GM12873 (cell line): ENCODE measurements around the gene EML1.

Experiments
- CTCF ChIP-seq: IDR thresholded peaks from 2 replicates; pipeline ENCODE4 v1.5.1; 2012; ENCODE audit warnings: low read depth, mild to moderate bottlenecking, moderate library complexity, low read length, control low read depth; ENCODE audit not compliant: insufficient read depth; ENCODE audit errors: missing control alignments

EML1 gene

DNA sequence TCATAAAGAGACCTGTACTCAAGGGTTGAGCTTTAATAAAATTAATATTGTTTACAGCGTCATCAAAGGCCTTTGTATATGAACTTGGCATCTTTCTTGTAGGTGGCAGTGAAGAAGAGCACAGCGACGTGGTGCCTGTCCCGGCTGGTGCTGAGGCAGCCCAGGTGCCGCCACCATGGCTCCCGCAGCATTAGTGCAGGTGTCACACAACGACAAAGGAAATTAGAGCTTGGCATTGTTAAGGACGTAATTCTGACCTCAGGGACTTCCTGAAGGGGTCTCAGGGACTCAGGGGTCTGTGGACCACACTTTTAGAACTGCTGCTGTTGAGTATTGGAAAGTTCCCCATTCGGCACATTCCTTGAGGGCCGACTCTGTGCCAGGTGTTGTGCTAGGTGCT lies 24.1 kb downstream of the EML1 start:
- TF ChIP-seq CTCF: no peak

DNA sequence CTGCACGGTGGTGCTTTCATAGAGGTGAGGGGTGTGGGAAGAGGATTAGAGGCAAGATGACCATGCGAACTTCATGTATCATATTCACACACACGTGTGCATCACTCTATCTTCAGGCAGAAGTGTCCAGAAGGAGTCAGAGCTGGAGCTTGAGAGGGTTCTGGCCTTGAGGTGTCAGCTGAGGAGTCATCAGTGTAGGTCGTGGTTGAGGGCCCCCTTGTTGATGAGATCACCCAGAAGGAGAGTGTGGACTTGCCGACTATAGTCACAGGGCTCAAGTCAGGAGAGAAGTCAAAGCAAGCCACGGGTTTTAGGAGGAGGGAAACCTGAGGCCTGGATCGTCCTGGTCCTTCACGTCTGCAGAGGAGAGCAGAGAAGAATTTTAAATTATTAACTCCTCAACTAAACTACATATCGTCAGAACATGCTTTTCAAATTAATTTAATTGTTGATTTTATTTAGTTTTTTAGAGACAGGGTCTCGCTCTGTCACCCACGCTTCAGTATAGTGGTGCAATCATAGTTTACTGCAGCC lies 25.4 kb downstream of the EML1 start:
- no peak for TF ChIP-seq CTCF

DNA sequence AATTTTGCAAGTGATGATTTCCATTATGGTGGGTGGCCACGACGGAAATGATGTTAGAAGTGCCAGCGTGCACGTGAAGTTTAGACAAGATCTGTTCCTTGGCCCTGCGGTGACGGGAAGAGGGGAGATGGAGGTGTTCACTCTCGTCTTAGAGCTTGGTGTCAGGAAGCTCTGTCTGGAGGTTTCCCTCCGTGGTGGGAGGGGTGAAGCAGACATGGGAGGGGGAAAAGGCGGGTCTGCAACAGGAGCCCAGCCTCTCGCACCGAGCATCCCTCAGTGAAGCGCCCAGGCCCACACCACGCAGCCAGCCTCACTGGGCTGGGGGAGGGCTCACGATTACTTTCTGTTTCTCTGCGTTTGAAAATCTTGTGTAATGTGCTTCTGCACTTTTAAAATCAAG lies 26.3 kb downstream of the EML1 start:
- no peak for TF ChIP-seq CTCF

GRCh38 chr14:99820702-99821331 lies 27.6 kb downstream of the EML1 start:
- no peak for TF ChIP-seq CTCF

DNA sequence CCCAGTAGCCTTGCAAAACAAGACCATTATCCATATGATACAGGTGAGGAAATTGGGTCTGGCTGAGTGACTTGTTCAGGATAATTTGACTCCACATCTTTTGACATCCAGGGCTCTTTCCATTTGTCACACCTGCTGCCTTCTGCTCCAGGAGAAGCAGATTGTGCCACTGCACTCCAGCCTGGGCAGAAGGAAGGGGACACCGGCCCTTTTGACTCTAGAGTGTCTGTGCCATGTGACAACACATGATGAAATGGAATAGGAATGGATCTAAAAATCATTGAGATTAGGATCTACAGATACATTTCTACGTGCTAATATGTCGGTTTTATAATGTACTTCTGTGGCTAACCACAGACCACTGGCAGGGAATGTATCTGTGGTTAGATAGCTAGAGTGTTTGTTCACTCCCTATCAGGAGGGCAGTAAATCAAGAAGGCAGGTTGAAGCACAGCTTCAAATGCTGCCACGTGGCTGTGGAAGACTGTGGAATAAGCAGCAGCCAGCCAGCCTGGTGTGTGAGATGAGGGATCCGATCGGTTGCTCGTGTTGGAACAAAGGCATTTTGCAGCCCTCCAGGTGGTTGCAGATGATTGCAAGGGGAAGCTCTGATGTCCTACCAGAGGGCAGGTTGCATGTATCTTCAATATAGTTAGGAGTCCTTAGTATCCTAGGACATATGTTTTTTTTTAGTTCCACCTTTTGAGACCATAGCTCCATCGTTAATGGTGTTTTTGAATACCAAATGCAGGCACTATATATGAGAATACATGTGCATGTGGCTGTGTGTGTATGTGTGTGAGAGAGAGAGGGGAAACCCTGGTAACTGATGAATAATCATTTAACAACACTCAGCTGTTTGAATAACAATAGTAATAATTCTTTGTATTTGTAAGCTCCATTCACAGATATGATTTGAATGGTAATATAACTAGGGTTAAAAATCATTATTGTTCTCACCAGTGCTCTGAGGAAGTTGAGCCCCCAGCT lies 28.6 kb downstream of the EML1 start:
- TF ChIP-seq CTCF: no peak

DNA sequence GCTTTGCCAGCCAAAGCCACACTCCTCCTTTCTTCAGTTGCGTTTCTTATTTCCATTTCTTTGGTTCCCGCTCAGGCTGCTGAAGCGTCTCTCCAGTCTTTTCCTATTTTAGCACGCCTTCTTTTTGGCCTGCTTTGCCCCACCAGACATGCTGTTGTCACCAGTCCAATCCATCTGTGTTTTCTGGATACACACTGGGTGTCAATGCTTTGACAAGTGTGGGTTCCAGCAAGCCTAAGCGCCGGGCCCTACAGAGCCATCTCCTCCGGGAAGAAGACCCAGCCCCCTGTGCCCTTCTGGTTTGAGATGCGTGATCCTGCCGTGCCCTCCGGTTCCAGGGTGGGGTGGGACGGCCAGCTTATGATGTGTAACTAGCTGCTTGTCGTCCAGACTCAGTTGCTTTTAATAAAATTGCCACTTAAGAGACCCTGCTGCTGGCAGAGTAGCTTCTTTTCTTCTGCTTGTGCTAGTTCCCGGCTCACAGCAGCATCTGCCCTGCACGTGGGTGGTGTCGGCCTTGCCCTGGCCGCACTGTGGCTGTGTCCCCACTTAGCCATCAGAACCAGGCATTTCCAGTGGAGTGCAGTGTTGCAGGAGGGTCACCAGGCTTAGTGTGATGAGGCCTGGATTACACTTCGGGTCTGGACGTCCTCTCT lies 29.7 kb downstream of the EML1 start:
- no peak for TF ChIP-seq CTCF

DNA sequence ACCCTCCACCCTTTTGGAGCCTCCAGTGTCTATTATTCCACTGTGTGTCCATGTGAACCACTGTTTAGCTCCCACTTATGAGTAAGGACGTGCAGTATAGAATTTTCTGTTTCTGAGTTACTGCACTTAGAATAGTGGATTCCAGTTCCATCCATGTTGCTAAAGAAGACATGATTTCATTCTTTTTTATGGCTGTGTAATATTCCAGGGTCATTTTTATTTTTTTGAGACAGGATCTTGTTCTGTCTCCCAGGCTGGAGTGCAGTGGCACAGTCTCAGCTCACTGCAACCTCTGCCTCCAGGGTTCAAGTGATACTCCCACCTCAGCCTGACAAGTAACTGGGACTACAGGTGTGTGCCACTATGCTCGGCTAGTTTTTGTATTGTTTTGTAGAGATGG lies 31.6 kb downstream of the EML1 start:
- TF ChIP-seq CTCF: no peak
